Right cardiac atrium (tissue), 5 donors: ENCODE results near the gene PNMA5. TPM values are rescaled to one million over a fixed set of nuclear protein-coding genes. Genes with fewer than 3 reads are reported as not detected.
"Not testable (repeated sequence)": the region's sequence is repeated elsewhere in the genome, so short reads cannot be mapped to it uniquely, and the experiment has no call there.

ENCODE experiments used
- ATAC-seq, 2 donors: fragments of 200-7000 bp; cut with Tn5 transposase; one replicate each; pipeline versions ENCODE4 v1.8.0 to v1.9.1; 2020; ENCODE audit warnings: moderate library complexity in 2 of 2, mild to moderate bottlenecking in 1 of 2
- DNase-seq, 3 donors: peaks; one replicate each; pipeline ENCODE4 v3.0.0-alpha.2; 2020
- H3K27ac ChIP-seq: one replicate; pipeline ENCODE4 v1.5.1; 2013; ENCODE audit warnings: mild to moderate bottlenecking, low read length, control low read depth, moderate library complexity
- H3K27me3 ChIP-seq: one replicate; pipeline ENCODE4 v1.6.1; 2013; ENCODE audit not compliant: control insufficient read depth, insufficient read depth
- H3K4me1 ChIP-seq: one replicate; pipeline ENCODE4 v1.6.1; 2013; ENCODE audit warnings: low read length; ENCODE audit not compliant: control insufficient read depth, insufficient read depth
- H3K4me3 ChIP-seq: one replicate; pipeline ENCODE4 v1.5.1; 2013; ENCODE audit warnings: low read length, control low read depth
- H3K9me3 ChIP-seq: one replicate; pipeline ENCODE4 v1.6.1; 2013; ENCODE audit warnings: low read length; ENCODE audit not compliant: control insufficient read depth
- WGBS: extraction: QIAGEN DNeasy Blood & Tissue Kit; methylation state at CpG from one replicate; pipeline ENCODE4 v1.1.7; 2013; 5-methylcytosine and 5-hydroxymethylcytosine counted together
- intact Hi-C, 4 donors: fragments of 100-400 bp; cut with DNase I; formaldehyde crosslinking; loops; one replicate each; pipeline versions ENCODE4 v1.11.0 to v1.14.0; 2022 to 2023
- long read RNA-seq, 4 donors: library from polyadenylated mRNA; unstranded; transcript quantifications; one replicate each; pipeline ENCODE4 v2.0.0, GENCODE V29; 2020 to 2021
- polyA plus RNA-seq: library from polyadenylated mRNA; stranded (reverse); fragments of 200-250 nt; gene quantifications from one replicate; pipeline ENCODE4 v1.2.3, GENCODE V29; 2013
- total RNA-seq, 4 donors: library from RNA; stranded (reverse); fragmentation: NEBNext Ultra II Directional; extraction: Animal tissue kit (Norgen Biotek cat#: 25700); gene quantifications; one replicate each; pipeline ENCODE4 v1.2.1, GENCODE V29; 2021
- donor health status: healthy with polysubstance abuse.
- donor health status: DM: no; HTN: yes; CAD: no.
- donor health status: DM: no; HTN: no; CAD: no.
- donor health status: DM: no; HTN: yes; CAD: no; lungs with severe emphysema.
- donor health status: DM: yes; HTN: yes; CAD: no.

The PNMA5 gene
- total RNA-seq (under 1 TPM in 1 of 4 donors, not detected in 3; 0.12 TPM), polyA plus RNA-seq (not detected)
- long read RNA-seq, donor 1: 0 reads
- long read RNA-seq, donor 2: 0 reads
- long read RNA-seq, donor 3: 0 reads
- long read RNA-seq, donor 4: 0 reads

DNA sequence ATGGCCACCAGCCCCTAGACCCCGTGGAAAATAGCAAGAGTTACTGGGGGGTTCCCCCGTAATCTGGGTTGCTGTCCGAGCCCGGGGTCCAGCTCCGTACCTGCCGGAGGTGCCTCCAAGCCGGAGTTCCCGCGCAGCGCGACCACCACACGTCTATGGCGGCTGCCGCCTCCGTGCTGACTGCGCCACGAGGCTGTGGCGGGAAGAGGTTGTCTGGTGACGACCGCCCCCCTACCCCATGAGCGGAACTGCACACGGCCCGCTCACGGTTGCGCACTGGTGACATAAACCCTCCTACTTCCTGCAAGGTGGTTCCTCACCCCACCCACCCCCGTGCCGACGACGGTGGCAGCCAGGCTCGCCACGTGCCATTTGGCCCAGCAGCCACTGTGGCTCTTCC is at the start of gene PNMA5:
Gene PNMA5, minus strand, starts transcription at position 184 of the 400 bp plus-strand sequence. CDS start 2,518 bp downstream, outside the sequence.
- ATAC-seq (no peak), DNase-seq (peak in 1 of 3 donors; percentile 53)
- Histone ChIP-seq H3K9me3 (no peaks in the 10 kb centered on the region), H3K4me1 (no peaks in the 10 kb centered on the region), H3K27me3 (no peaks in the 10 kb centered on the region), H3K27ac (no peak within 1 kb of the TSS), H3K4me3 (no peak within 1 kb of the TSS)
- intact Hi-C loops: no loop called here
- WGBS: 92% methylated on average over 31 of the region's 31 CpGs

DNA sequence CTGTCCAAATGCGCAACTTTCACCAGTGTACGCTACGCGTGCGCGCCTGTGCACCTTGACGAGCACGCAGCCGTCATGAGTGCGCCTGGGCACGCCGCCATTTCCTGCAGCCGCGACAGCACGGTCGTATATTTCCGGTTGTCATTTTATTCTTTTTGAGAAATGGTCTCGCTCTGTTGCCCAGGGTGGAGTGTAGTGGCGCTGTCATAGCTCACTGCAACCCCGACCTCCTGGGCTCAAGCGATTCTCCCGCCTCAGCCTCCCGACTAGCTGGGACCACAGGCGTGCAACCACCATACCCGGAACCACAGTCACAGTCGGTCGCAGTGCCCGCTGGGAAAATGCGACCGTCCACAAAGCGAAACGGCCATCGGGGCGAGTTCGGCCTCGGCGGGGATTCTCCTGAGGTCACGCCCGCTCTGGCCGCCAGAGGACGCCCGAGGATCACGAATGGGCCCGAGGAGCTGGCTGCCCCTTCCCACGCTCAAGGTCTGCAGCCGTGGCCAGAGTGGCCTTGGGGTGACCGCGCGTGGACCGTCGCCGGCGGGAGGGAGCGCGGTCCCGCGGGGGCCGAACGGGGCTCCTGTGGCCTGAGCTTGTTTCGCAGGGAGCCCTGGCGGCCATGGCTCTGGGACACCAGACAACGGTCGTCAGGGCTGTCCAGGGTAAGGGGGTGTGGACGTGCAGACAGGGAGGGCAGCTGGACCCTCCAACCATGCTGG is 38.6 kb upstream of the PNMA5 start:
- peak; percentile 83 to 90 for ATAC-seq
- Histone ChIP-seq H3K9me3 (no peaks in the 10 kb centered on the region), H3K27me3 (no peaks in the 10 kb centered on the region), H3K27ac (no peak overlapping the region), H3K4me3 (no peak overlapping the region), H3K4me1 (no peaks in the 10 kb centered on the region)
- WGBS: 21% methylated on average over 64 of the region's 64 CpGs
- peak; percentile 68 to 89 (median 89) for DNase-seq
- intact Hi-C loops: loop anchor here in 1 of 4 donors (5.0 kb wide), 1 partner anchor 475 kb away; no protein-coding TSS in a partner anchor

DNA sequence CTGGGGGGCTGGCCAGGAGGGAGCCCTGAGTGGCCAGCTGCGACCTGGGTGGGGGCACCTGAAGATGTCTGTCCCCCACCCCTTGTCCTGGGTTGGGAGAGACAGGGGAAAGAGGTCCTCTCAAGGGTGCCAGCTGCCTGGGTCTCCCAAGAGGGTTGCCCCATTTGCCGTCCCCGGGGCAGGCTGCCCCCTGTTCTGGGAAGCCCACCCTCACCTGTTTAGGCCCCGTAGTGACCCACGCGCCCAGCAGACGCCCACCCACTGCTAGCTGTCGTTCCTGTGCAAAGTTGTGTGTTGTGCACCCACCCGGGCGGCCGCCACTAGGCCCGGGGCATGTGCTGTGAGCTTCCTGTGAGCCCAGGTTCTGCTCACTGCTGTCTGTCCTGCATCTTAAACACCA is 36.9 kb upstream of the PNMA5 start:
- no peak overlapping the region for H3K4me3 ChIP-seq
- H3K27ac ChIP-seq: no peak overlapping the region
- intact Hi-C loops: loop anchor here in 1 of 4 donors (5.0 kb wide), 1 partner anchor 476 kb away; no protein-coding TSS in a partner anchor
- ATAC-seq (no peak), DNase-seq (peak in 1 of 3 donors; percentile 48)
- no peaks in the 10 kb centered on the region for H3K4me1 ChIP-seq
- H3K9me3 ChIP-seq: no peaks in the 10 kb centered on the region
- no peaks in the 10 kb centered on the region for H3K27me3 ChIP-seq
- 92% methylated on average over 12 of the region's 12 CpGs for WGBS

DNA sequence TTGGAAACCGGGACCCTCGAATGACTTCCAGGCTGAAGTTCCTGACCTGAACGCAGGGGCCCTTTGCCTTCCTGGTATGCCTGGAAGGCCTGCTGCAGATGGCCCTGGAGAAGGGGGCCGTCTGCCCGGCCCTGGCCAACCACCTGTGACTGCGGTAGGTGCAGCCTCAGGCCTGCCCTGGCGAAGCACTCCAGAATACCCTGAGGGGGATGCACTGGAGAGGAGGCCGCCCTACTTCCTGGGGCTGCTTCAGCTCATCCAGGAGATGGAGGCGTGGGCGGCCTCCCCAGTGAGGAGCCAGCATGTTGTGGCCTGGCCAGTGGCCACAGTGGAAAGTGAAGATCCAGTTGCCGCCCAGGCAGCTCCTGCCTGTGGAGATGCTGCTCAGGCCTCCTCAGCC is 36.0 kb upstream of the PNMA5 start:
- DNase-seq: peak in 1 of 3 donors; percentile 45
- H3K9me3 ChIP-seq: no peaks in the 10 kb centered on the region
- no peak overlapping the region for H3K4me3 ChIP-seq
- H3K27me3 ChIP-seq: no peaks in the 10 kb centered on the region
- H3K27ac ChIP-seq: no peak overlapping the region
- no peaks in the 10 kb centered on the region for H3K4me1 ChIP-seq
- 88% methylated on average over 11 of the region's 11 CpGs for WGBS
- no peak for ATAC-seq
- intact Hi-C loops: loop anchor here in 1 of 4 donors (5.0 kb wide), 1 partner anchor 477 kb away; no protein-coding TSS in a partner anchor

DNA sequence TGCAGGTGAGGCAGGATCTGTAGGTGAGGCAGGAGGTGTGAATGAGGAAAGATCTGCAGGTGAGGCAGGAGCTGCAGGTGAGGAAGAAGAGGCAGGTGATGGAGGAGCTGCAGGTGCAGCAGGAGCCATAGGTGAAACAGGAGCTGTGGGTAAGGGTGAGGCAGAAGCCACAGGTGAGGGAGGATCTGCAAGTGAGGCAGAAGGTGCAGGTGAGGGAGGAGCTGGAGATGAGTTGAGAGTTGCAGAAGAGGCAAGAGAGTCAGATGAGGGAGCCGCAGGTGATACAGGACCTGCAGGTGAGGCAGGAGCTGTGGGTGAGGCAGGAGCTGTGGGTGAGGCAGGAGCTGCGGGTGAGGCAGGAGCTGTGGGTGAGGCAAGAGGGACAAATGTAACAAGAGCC is 35.2 kb upstream of the PNMA5 start:
- intact Hi-C loops: no loop called here
- H3K27ac ChIP-seq: no peak overlapping the region
- H3K4me1 ChIP-seq: no peaks in the 10 kb centered on the region
- DNase-seq (peak in 1 of 3 donors; percentile 42), ATAC-seq (no peak)
- no peaks in the 10 kb centered on the region for H3K9me3 ChIP-seq
- no peak overlapping the region for H3K4me3 ChIP-seq
- 87% methylated on average over 2 of the region's 2 CpGs for WGBS
- no peaks in the 10 kb centered on the region for H3K27me3 ChIP-seq

DNA sequence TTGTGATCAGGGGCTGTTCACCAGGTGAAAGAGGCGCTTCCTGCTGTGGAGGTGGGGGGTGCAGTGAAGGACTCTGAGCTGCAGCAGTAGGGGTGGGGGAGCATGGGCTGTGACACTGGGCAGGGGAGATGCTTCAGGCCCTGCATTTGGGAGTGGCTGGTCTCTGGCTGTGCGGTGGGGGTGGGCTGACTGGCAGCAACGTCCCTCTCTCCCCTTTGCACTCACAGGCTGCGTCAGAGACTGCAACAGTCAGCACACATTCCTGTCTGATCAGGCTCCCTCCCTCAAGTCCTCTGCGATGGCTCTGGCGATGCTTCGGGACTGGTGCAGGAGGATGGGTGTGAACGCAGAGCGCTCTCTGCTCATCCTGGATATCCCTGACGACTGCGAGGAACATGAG is 34.6 kb upstream of the PNMA5 start:
- intact Hi-C loops, H3K4me3 ChIP-seq, H3K27me3 ChIP-seq, H3K9me3 ChIP-seq, ATAC-seq, H3K4me1 ChIP-seq, H3K27ac ChIP-seq, DNase-seq: not testable (repeated sequence)
- 53% methylated on average over 7 of the region's 11 CpGs for WGBS

DNA sequence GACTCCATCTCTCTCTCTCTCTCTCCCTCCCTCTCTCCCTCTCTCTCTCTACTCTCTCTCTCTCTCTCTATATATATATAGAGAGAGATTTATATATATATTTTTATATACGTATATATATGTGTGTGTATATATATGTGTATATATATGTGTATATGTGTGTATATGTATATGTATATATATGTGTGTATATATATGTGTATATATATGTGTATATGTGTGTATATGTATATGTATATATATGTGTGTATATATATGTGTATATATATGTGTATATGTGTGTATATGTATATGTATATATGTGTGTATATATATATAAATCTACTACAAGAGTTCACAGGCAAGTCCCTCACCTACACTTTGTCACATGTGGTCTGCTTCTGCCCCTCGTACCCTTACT is 32.6 kb upstream of the PNMA5 start:
- DNase-seq, H3K9me3 ChIP-seq, H3K4me1 ChIP-seq, H3K27me3 ChIP-seq, intact Hi-C loops, H3K4me3 ChIP-seq, H3K27ac ChIP-seq: not testable (repeated sequence)
- 90% methylated on average over 2 of the region's 2 CpGs for WGBS
- ATAC-seq: peak in 1 of 2 donors; percentile 58

DNA sequence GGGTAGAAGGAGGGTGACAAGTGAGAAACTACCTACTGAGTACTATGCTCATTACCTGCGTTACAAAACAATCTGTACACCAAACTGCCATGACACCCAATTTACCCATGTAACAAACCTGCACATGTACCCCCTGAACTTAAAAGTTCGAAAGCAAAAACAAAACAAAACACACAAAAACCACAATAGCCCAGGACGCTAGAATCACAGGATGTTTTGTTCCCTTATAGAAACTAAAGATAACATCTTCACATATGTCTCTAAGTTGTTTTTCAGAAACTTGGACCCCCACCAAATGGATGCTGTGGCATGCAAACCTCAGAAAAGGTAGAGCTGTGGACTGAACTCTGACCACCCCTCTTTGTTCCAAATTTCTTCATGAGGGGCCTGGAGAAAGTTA is 25.2 kb upstream of the PNMA5 start:
- ATAC-seq (no peak), DNase-seq (no peak)
- H3K4me3 ChIP-seq: no peak overlapping the region
- H3K9me3 ChIP-seq: no peaks in the 10 kb centered on the region
- 61% methylated on average over 3 of the region's 3 CpGs for WGBS
- intact Hi-C loops: no loop called here
- H3K27me3 ChIP-seq: no peaks in the 10 kb centered on the region
- no peaks in the 10 kb centered on the region for H3K4me1 ChIP-seq
- no peak overlapping the region for H3K27ac ChIP-seq

DNA sequence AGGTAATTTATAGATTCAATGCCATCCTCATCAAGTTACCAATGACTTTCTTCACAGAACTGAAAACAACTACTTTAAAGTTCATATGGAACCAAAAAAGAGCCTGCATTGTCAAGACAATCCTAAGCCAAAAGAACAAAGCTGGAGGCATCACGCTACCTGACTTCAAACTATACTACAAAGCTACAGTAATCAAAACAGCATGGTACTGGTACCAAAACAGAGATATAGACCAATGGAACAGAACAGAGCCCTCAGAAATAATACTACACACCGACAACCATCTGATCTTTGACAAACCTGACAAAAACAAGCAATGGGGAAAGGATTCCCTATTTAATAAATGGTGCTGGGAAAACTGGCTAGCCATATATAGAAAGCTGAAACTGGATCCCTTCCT is 23.3 kb upstream of the PNMA5 start:
- H3K27me3 ChIP-seq, intact Hi-C loops, H3K27ac ChIP-seq, DNase-seq, H3K9me3 ChIP-seq, H3K4me1 ChIP-seq, H3K4me3 ChIP-seq, ATAC-seq: not testable (repeated sequence)
- WGBS: 61% methylated on average over 2 of the region's 2 CpGs

DNA sequence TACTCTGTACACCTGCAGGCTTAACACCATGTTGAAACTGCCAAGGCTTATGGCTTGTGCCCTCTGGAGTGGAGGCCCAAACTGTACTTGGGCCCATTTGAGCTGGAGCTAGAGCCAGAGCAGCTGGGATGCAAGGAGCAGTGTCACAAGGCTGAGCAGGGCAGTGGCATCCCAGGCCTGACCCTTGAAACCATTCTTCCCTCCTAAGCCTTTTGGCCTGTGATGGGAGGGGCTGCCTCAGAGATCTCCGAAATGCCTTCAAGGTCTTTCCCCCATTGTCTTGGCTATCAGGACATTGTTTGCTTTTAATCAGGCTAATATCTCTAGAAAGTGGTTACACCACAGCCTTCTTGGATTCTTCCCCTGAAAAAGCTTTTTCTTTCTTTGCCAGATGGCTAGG is 10.9 kb upstream of the PNMA5 start:
- no peak overlapping the region for H3K27ac ChIP-seq
- H3K27me3 ChIP-seq: no peaks in the 10 kb centered on the region
- H3K9me3 ChIP-seq: no peaks in the 10 kb centered on the region
- ATAC-seq (no peak), DNase-seq (no peak)
- 50% methylated on average over 1 of the region's 1 CpG for WGBS
- H3K4me1 ChIP-seq: no peaks in the 10 kb centered on the region
- no peak overlapping the region for H3K4me3 ChIP-seq
- intact Hi-C loops: no loop called here

DNA sequence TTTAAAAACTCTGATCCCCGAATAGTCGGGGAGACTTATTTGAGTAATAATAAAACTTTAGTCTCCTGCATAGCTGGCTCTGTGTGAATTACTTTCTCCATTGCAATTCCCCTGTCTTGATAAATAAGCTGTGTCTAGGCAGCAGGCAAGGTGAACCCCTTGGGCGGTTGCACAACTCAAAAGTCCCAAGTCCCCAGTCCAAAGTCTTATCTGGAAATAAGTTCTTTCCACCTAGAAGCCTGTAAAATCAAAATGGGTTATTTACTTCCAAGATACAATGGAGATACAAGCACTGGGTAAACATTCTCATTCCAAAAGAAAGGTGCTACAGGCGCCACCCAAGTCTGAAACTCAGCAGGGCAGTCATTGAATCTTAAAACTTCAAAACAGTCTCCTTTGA is 10.1 kb upstream of the PNMA5 start:
- 83% methylated on average over 4 of the region's 4 CpGs for WGBS
- intact Hi-C loops: no loop called here
- Histone ChIP-seq H3K4me3 (no peak overlapping the region), H3K9me3 (no peaks in the 10 kb centered on the region), H3K27me3 (no peaks in the 10 kb centered on the region), H3K27ac (no peak overlapping the region), H3K4me1 (no peaks in the 10 kb centered on the region)
- ATAC-seq (no peak), DNase-seq (no peak)
